NCI-H2171 treated with DMSO at 0.1 percent for 48 hours (cell line): ENCODE data around the gene DAPK2.

Experiments
- DNase-seq: peaks from one replicate; lab custom pipeline; 2025; lab: John Stamatoyannopoulos, UW

The DAPK2 gene

DNA sequence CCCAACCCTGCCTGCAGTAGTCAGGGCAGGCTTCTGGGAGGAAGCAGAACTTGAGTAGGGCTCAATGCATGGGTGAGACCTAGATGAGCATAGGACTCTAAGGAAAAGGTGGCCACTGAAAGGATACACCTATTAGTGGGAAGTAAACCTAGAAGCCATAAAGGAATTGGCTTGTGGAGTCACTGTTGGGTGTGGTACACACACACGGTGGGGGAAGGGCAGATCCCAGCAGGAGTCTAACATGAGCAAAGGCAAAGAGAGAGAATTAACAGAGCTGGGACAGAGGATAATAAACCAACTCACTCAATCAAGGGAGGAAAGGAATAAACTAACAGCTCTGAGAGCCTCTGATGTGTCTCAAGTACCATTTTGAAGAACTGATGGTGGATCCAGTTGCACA lies 23.1 kb downstream of the DAPK2 start:
- DNase-seq = no peak

DNA sequence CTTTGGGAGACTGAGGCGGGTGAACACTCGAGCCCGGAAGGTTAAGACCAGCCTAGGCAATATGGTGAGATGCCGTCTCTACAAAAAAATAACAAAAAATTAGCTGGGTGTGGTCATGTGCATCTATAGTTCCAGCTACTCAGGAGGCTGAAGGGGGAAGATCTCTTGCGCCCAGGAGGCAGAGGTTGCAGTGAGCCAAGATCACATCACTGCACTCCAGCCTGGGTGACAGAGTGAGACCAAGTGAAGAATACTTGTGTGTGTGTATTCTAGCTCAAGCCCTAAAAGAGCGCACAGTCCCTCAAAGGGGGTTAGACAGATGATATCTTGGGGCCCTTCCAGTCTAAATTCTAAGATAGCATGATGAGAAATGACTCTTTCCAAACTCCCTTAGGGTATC lies 23.7 kb downstream of the DAPK2 start:
- DNase-seq = no peak

- DNase-seq = no peak
Observed at GRCh38 chr15:64019764-64020163, 26.5 kb downstream of the DAPK2 start.

- no peak for DNase-seq
Observed at GRCh38 chr15:64017591-64018163, 28.6 kb downstream of the DAPK2 start.

GRCh38 chr15:64017082-64017588 lies 29.1 kb downstream of the DAPK2 start:
- DNase-seq = no peak

GRCh38 chr15:64016257-64016656 lies 30.0 kb downstream of the DAPK2 start:
- DNase-seq = no peak

GRCh38 chr15:64014995-64015394 lies 31.3 kb downstream of the DAPK2 start:
- DNase-seq = no peak

- no peak for DNase-seq
Observed at GRCh38 chr15:64013179-64014062, 32.9 kb downstream of the DAPK2 start.

- no peak for DNase-seq
Observed at GRCh38 chr15:64011736-64012135, 34.5 kb downstream of the DAPK2 start.

- DNase-seq = no peak
Observed at GRCh38 chr15:64010719-64011118, 35.6 kb downstream of the DAPK2 start.

DNA sequence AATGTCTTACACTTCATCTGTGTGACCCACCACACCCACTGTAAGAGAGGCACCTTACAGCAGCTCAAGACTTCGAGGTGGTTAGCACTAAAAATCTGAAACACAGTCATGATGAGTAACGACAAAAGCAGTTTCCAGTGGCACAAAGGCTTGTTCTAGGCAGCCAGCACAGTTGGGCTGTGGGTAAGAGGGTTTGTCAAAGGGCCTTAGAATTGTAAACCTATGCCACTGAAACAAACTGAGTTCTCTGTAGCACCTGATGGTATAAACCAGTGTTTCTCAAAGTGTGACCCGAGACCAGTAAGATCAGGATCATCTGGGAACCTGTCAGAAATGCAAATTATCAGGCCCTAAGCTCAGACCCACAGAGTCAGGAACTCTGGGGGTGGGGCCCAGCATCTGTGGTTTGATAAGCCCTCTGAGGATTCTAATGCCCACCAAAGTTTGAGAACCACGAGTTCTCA lies 36.5 kb downstream of the DAPK2 start:
- DNase-seq = no peak

- no peak for DNase-seq
Observed at GRCh38 chr15:64009241-64009640, 37.0 kb downstream of the DAPK2 start.

- DNase-seq = no peak
Observed at GRCh38 chr15:64008177-64008576, 38.1 kb downstream of the DAPK2 start.

DNA sequence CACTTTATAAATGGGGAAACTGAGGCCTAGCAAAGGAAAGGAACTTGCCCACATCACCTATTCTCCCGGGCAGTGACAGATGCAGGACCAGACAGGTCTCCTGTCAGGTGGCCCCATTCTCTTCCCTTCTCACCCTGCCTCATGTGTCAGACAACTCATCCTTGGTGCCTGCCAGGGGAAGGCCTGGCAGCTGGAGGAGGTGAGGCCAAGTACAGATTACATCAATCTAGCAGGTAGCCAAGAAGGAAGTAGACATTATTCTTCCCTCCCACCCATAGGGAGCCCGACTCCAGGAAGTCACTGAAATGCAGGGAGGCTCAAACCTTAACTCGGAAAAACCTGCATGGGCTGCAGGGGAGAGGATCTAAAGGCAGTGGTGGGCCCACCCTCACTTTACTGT lies 39.6 kb downstream of the DAPK2 start:
- DNase-seq = no peak

DNA sequence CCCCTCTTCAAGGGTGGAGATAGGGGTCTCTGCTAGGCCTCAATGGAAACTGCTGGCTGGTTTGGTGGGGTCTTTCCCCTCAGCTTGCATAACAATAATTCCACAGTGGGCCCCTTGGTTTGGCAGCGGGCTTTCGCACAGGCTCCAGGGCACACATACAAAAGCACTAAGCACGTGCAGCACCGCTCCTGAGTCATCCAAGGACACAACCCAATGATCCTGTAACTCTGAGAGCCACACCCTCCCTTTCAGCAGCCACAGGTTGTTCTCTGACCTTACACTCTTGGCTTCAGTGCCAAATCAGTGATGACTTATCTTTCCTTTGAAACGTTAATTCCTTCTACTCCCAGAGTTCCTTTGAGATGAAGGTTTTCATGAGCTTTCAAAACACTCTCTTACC lies 41.7 kb downstream of the DAPK2 start:
- no peak for DNase-seq

GRCh38 chr15:64004056-64004455 lies 42.2 kb downstream of the DAPK2 start:
- no peak for DNase-seq

DNA sequence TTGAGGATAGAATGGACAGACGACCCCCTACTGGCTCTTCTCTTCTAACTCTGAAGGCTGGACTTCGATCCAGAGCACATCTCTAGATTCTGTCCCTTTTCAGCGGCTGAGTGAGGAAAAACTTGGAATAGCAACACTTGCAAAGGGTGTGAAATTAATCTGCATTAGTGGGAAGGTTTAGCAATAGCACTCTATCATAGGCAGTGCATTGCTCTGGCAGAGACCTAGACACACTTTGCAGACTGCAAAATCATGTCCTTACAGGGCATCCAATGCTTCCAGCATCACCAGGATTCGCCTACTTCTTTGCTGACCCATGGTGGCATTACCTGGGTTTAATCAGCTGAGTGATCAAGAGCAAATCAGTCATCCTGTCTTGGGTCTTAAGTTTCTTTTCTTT lies 43.1 kb downstream of the DAPK2 start:
- DNase-seq = no peak

DNA sequence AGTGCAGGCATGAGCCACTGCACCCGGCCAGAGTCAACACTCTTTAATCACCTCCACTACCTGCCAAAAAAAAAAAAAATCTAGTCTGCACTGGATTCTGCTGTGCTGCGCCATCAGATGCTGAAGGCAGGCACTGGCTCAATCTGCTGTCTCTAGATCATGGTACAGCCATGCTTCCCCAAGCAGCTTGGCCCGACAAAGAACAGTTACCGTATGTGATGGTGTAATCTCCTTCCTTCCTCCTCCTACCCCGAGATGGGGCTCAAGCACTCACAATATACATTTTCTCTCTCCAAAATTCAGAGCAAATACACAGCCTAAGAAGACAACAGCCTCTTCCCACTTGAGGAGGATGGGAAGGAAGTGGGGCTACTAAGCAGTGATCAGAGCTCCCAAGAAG lies 45.1 kb downstream of the DAPK2 start:
- no peak for DNase-seq

DNA sequence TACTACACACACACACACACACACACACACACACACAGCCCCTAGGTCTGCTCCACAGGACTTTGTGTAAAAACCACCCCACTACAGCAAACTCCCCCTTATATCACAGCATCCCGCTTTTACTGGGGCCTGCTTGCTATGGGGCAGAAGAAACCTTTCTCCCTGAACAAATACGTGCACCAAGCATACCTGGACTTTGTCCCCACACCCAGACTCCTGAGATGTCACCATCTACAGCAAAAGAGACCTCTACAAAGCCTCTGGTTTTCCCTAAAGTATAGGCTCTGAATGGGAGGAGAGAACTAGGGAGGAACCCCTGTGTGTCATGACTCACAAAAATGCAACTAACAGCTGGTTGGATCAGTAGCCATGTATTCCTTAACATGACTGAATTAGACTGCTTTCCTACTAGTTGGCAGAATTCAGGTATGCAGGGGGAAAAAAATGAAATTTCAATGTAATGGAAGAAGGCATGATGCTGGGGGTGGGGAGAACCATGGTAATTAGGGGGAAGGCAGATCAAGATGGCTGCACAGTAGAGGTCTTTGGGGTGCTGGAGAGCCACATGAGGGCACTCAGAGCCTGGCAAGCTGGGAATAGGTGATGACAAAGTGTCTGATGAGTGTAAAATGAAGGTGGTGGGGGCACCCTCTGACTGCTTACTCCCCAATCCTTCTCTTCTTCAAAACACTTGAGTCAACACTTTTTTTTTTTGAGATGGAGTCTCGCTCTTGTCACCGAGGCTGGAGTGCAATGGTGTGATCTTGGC lies 45.9 kb downstream of the DAPK2 start:
- DNase-seq = no peak

- no peak for DNase-seq
Observed at GRCh38 chr15:63999177-63999576, 47.1 kb downstream of the DAPK2 start.

GRCh38 chr15:63998489-63998888 lies 47.8 kb downstream of the DAPK2 start:
- DNase-seq = no peak

- no peak for DNase-seq
Observed at GRCh38 chr15:63997715-63998442, 48.4 kb downstream of the DAPK2 start.
